Esophagus muscularis mucosa (tissue), 4 donors: ENCODE data around the gene TOM1L2.

Experiments
- CTCF ChIP-seq, 3 experiments: fragments of 200-600 bp in 2 of 3; fragments of 450-650 bp in 1 of 3; sonication (generic) in 2 of 3; IDR thresholded peaks; one replicate each; pipeline ENCODE4 v1.5.1; 2017 to 2019; ENCODE audit warnings: antibody characterized with exemption in 3 of 3, mild to moderate bottlenecking in 2 of 3, moderate library complexity in 1 of 3
- EP300 ChIP-seq: sonication (generic); formaldehyde crosslinking; IDR thresholded peaks from one replicate; pipeline ENCODE4 v1.6.1; 2017; ENCODE audit warnings: antibody characterized with exemption
- POLR2A ChIP-seq: fragments of 450-650 bp; IDR thresholded peaks from one replicate; pipeline ENCODE4 v1.6.1; 2017; ENCODE audit warnings: antibody characterized with exemption, moderate library complexity, mild to moderate bottlenecking, low read depth
- POLR2AphosphoS5 ChIP-seq, 2 donors: sonication (generic); formaldehyde crosslinking; IDR thresholded peaks; one replicate each; pipeline ENCODE4 v1.6.1; 2017; ENCODE audit warnings: antibody characterized with exemption in 2 of 2

DNA sequence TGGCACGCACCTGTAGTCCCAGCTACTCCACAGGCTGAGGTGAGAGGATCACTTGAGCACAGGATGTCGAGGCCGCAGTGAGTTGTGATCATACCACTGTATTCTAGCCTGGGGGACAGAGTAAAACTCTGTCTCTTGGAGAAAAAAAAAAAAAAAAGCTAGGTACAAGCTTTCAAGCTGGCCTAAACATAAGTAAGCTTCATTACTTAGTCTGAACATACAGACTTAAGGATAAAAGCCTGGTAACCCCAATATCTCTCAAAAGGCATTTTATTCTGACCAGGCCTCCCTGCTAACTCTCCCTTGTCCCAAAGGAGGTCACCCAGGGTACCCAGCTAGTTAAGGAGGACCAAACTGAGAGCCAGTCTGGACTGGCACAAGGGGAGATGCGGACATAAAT lies 46.2 kb downstream of the TOM1L2 start:
- TF ChIP-seq CTCF (IDR thresholded peaks at IDR 0.05): no peak
- TF ChIP-seq POLR2AphosphoS5 (IDR thresholded peaks at IDR 0.05): no peak
- TF ChIP-seq POLR2A: no peak
- no peak for TF ChIP-seq EP300
